NCI-H2081 (cell line): Measurements from ENCODE around the gene YBX2.
A peak's percentile ranks its signal among the peaks of the same experiment; 100 is the strongest.
"Not testable (repeated sequence)": the region's sequence is repeated elsewhere in the genome, so short reads cannot be mapped to it uniquely, and the experiment has no call there.

Experiments
- DNase-seq, 2 experiments: peaks; one replicate each; lab custom pipeline; 2025; lab: John Stamatoyannopoulos, UW

YBX2 gene

DNA sequence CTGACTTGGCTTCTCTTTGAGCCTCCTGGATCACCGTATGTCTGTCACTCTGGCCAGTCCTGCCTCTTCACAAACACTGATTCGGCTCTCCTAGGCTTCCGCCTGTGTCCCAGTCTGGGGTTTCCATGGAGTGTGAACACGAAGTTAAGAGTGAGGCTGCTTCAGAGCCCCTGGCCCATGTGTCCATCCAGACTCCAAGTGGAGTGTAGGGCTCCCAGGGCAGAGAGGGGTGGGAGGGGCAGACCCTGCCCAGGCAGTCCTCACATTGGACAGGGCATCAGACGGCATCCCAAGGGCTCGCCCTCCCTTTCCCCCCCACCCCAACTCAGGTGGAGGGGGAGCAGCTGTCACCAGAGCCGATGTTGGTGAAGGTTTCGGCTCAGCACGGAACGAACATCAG is 50.6 kb downstream of the YBX2 start:
- not testable (repeated sequence) for DNase-seq

DNA sequence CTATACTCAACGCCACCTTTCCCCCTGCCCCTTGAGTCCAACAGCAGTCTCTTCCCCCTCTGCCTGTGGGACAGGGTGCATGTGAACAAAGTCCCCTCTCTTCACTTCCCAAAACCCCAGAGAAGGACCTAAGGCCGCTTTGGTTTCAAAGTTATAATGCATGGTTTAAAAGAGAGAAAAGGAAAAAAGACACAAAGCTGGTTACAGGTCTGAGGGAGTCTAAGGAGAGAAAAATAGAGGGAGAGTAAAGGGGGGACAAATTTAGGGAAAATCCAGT is 51.0 kb downstream of the YBX2 start:
- DNase-seq, result no peak

- peak; percentile 87 to 93 for DNase-seq
These were observed 51.6 kb downstream of the YBX2 start for GRCh38 chr17:7242717-7243452.

- DNase-seq, result peak; percentile 68 to 83
These were observed 52.4 kb downstream of the YBX2 start, which contains the start of gene GABARAP for GRCh38 chr17:7241783-7242716. Gene GABARAP, minus strand, starts transcription at chr17:7242449. Its CDS starts 119 bp downstream, at chr17:7242330.

DNA sequence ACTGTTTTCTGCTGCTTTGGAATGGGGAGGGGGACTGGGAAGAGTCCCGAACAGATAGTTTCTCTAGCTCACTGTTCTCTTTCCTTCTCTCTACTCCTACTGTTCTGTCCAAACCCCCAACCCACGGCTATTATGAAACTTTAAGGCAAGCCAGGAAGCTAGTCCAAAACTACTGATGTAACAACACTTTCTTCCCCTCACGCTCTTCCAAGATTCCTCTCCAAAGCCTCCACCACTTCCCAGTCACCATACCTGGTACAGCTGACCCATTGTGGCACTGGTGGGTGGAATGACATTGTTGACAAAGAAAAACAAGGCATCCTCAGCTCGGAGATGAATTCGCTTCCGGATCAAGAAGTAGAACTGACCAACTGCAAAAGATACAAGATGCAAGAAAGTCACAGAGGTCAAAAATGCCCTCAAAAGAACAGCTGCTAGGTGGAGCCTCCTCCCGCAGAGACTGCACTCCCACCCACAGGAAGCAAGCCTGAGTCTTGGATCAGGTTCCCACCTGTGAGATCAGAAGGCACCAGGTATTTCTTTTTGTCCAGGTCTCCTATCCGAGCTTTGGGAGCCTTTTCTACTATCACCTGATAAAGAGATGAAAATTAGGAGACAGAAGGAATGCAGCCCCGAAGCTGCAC is 53.2 kb downstream of the YBX2 start:
- peak in 1 of 2 experiments; percentile 33 for DNase-seq

DNA sequence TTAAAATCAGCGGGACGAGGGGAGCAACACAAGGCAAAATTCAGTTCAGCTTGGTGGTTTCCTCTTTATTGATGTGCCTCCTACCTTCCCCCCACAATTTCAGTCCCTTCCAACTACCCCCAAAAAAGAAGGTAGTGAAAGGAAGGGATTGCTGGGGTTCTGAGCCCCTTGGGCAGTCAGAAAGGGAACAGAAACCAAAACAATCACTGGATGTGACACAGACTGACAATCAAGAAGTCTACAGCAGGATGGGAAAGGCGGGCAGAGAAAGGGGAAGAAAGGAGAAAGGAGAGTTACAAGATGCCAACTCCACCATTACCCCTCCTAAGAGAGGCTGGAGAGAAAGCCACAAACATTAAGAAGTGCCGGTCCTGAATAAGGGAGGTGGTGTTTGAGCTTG is 54.1 kb downstream of the YBX2 start:
- peak in 1 of 2 experiments; percentile 7 for DNase-seq

DNA sequence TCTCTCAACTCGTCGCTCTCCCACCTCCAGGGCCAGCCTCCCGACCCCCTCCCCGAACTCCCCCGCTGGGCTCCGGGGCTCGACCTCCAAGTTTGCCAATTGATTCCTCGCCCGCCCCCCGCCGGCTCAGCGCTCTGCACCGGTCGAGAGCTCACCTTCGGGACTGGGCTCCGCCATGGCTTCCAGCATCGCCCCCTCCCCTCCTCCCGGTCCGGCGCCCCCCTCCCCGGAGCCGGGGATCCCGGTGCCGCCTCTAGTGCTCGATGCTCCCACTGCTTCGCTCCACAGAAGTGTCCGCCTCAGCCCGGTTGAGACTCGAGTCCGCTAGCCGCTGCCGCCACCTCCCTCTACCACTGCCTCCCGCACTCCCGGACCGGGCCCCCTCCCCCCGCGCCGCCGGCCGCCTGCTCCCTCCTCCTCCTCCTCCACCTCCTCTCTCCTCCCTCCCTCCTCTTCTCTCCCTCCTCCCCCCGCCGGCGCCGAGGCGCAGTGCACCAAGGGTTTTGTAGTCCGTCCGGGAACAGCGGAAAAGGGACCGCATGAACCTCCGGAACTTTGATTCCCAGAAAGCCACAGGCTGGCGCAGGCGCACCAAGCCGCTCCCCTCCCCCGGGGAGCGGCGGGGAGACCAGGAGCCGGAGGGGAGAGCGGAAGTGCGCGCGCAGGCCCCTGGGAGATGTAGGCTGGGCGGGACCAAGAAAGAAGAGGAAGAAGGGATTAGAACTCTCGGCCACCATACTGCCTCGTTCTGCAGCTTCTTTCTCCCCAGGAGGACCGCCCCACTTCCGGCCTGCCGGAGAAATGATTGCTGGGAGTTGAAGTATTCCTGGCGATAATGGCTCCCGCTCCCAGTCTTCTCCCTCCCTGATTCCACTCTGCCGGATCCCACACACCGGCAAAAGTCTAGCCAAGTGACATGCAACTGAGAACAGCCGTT is 55.1 kb downstream of the YBX2 start, which contains the start of gene PHF23:
PHF23 (minus strand) TSS at position 367 of the 937 bp plus-strand sequence; CDS start at position 189, 178 bp downstream.
- peak; percentile 94 to 97 for DNase-seq

GRCh38 chr17:7238420-7239090 is 55.9 kb downstream of the YBX2 start:
- no peak for DNase-seq
